HEK293 (cell line): ENCODE data around the gene MAGI2.

Source experiments
- ZNF140 ChIP-seq: fragments of 450-650 bp; formaldehyde crosslinking; IDR thresholded peaks from 2 replicates; pipeline ENCODE4 v1.5.1; 2016; ENCODE audit warnings: missing biosample characterization, missing genetic modification characterization
- TF ChIP-seq, protein P1 (sequence below): fragments of 450-650 bp; formaldehyde crosslinking; IDR thresholded peaks from 2 replicates; pipeline ENCODE4 v1.5.1; 2016; ENCODE audit warnings: missing biosample characterization, missing genetic modification characterization

DNA sequence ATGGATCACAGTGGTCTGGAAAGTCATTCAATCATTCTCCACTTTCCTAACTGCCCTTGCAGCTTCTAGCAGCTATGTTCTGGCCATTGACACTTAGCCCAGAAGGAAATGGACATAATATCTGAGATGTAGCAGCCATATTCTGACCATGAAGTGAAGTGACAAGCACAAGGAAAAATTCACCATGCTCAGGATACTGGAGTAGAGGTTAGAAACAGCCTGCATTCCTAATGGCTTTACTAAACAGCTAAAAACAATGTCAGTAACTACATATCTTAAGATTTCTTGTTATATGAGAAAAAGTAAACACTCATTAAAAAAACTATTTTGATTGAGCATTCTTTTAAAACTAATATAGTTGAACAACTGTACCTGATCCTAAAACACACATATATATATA lies 443.8 kb downstream of the MAGI2 start:
- TF ChIP-seq, protein P1, sequence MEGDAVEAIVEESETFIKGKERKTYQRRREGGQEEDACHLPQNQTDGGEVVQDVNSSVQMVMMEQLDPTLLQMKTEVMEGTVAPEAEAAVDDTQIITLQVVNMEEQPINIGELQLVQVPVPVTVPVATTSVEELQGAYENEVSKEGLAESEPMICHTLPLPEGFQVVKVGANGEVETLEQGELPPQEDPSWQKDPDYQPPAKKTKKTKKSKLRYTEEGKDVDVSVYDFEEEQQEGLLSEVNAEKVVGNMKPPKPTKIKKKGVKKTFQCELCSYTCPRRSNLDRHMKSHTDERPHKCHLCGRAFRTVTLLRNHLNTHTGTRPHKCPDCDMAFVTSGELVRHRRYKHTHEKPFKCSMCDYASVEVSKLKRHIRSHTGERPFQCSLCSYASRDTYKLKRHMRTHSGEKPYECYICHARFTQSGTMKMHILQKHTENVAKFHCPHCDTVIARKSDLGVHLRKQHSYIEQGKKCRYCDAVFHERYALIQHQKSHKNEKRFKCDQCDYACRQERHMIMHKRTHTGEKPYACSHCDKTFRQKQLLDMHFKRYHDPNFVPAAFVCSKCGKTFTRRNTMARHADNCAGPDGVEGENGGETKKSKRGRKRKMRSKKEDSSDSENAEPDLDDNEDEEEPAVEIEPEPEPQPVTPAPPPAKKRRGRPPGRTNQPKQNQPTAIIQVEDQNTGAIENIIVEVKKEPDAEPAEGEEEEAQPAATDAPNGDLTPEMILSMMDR (tag by site-specific recombination), result no peak
- no peak for TF ChIP-seq ZNF140 (tag by site-specific recombination)
